Measurements from ENCODE around the gene SPATA3.

The SPATA3 gene

DNA sequence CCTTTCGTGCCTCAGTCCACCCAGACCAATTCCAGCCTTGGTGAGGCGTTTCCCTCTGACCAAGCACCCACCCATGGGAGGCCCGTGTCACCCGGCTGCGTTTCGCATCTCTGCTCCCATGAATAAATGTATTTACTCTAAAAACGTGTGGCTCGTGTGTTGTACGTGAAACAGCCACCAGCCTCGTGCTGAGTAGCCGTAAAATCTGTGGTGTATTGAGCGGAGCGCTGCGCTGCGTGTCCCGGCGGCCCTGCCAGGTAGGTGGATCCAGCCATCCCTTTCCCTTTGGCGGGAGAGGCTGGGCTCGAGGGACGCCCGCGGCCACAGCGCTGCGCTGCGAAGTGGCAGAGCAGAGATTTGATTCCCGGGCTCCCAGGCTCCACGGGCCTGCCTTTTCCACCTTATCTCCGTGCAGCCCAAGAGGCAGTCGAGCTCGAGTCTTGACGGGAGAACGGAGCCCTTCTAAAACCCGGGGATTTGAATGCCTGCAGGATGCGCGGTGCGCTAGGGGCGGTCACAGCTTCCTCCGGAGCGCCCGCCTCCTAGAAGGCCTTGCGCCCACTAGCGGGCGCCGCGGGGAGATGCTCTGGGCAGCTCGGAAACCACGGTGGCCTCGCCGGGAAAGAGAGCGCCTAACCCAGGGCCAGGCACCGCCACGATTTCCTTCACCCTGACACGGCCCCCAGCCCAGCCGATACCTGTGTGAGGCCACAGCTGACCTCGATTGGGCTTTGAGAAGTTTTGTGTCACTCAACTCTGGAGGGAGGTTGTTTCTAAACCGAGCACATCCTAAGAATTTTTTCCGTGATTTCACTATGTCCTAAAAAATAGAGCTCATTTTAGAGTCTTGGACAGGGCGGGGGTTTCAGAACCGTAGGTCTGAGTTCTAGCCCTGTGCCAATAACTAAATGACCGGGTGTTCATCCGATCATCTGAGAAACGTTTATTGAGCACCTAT is 56.9 kb downstream of the SPATA3 start:
- Mint-ChIP-seq H3K27me3 (ENCODE audit: low read depth) (peaks cover 26% of the 10 kb centered on the region), H3K9me3 (no peaks in the 10 kb centered on the region), H3K27ac (peak overlapping the region; percentile 36), H3K4me1 (ENCODE audit: low read depth) (peaks cover 20% of the 10 kb centered on the region), H3K4me3 (peak overlapping the region; percentile 88), H3K36me3 (ENCODE audit: low read depth) (no peaks in the 10 kb centered on the region)

DNA sequence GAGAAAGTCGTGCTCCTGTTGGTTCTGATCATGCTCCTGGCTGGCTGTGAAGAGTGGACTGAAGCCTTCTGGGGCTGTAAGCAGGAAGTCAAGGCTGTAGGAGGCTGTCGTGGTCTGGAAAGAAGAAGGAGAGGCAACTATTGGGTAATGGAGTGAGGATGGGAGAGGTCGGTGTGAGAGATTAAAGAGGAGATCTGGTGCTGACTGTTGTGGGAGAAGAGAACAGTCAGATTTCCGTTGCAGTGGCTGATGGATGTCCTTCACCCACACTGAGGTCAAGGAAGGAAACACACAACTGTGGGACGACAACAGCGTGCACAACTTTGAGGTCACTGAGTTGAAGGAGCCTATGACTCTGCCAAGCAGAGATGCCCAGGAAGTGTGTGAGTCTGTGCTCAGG is 57.9 kb downstream of the SPATA3 start:
- Mint-ChIP-seq H3K27ac (peak overlapping the region; percentile 37), H3K4me1 (ENCODE audit: low read depth) (peaks cover 30% of the 10 kb centered on the region), H3K4me3 (no peak overlapping the region), H3K27me3 (ENCODE audit: low read depth) (peaks cover 26% of the 10 kb centered on the region), H3K9me3 (no peaks in the 10 kb centered on the region), H3K36me3 (ENCODE audit: low read depth) (no peaks in the 10 kb centered on the region)

DNA sequence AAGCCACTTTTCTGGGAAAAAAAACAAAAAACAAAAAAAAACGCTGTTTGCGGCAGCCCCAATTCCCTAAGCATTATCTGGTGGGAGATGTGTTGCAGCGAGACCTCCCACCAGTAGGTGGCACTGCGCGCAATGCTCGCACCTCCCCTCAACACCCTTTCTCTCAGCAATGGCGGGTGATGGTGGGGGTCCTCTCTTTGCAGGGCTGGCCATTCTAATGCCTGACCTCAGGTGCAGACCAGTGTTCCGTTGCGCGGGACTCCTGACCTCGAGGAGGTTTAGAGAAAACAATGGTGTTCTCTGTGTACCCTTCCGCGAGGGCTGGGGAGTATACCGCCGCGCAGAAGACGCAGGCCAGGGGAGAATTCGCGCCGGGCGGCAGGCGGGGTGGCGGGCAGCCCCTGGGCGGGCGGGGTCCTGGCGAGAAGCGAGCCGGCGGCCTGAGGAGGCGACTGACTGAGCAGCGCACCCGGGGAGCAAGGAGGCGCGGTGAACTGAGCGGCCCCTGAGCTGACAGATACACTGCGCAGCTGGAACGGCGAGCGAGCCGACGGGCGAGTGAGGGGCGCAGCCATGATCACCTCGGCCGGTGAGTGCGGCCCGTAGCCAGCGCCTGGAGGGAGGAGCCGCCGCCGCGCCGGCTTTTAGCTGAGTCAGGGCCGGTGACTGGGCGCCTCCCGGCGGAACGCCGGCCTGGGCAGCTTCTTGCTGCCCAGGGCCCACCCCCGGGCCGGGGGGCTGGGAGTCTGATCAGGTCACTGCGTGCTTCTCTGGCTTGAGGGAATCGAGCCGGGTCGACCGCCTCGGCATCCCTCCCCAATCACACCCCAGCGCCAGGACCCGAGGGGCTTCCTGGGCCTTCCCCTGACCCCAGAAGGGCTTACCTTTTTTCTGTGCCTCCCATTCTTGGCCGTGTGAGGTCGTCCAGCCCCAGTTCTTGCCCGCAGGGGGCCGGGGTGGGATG is 60.8 kb downstream of the SPATA3 start, which contains the start of gene PSMD1:
TSS of gene PSMD1 (plus strand) at position 415 of the 964 bp plus-strand sequence. CDS start at position 574, 159 bp downstream.
- Mint-ChIP-seq H3K4me1 (ENCODE audit: low read depth) (peaks cover 43% of the 10 kb centered on the region), H3K36me3 (ENCODE audit: low read depth) (peaks cover 1% of the 10 kb centered on the region), H3K9me3 (no peaks in the 10 kb centered on the region), H3K4me3 (peak within 1 kb of the TSS; percentile 97), H3K27ac (peak within 1 kb of the TSS; percentile 99), H3K27me3 (ENCODE audit: low read depth) (peaks cover 17% of the 10 kb centered on the region)

DNA sequence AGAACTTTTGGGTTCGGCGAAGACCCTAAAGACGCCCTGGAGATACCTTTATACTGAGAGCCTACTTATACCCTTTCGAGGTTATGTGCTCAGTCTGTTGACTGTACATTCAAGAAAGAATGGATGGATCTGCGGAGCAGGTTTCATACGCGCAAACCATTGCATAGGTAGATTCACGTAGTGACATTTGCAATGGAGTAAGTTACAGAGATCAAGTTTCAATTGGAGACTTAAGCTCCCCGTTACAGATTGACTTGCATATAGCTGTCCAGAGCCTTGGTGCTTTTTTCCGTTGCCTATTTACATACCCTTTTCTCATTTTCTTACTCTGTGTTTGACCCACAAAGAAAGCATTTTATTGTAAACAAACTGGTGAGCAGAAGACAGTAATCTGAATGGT is 61.7 kb downstream of the SPATA3 start:
- H3K4me1 Mint-ChIP-seq (ENCODE audit: low read depth) = peaks cover 39% of the 10 kb centered on the region
- peaks cover 9% of the 10 kb centered on the region for H3K36me3 Mint-ChIP-seq (ENCODE audit: low read depth)
- peaks cover 12% of the 10 kb centered on the region for H3K27me3 Mint-ChIP-seq (ENCODE audit: low read depth)
- peak overlapping the region; percentile 86 for H3K4me3 Mint-ChIP-seq
- peak overlapping the region; percentile 42 for H3K27ac Mint-ChIP-seq
- no peaks in the 10 kb centered on the region for H3K9me3 Mint-ChIP-seq

All from T-helper 1 cell treated with Interleukin-12 subunit alpha and Interleukin-12 subunit beta and Interleukin-4 antibody, amounts not matched to agents 30 μg/mL and 1 μg/mL, for 36 hours (primary cell).